Activated CD8-positive, alpha-beta memory T cell treated with anti-CD3 and anti-CD28 coated beads for 24 hours (primary cell): Measurements from ENCODE around the gene ARHGAP5.

Experiments used
- DNase-seq: peaks from one replicate; pipeline ENCODE4 v3.0.0-alpha.2; 2020

The ARHGAP5 gene

DNA sequence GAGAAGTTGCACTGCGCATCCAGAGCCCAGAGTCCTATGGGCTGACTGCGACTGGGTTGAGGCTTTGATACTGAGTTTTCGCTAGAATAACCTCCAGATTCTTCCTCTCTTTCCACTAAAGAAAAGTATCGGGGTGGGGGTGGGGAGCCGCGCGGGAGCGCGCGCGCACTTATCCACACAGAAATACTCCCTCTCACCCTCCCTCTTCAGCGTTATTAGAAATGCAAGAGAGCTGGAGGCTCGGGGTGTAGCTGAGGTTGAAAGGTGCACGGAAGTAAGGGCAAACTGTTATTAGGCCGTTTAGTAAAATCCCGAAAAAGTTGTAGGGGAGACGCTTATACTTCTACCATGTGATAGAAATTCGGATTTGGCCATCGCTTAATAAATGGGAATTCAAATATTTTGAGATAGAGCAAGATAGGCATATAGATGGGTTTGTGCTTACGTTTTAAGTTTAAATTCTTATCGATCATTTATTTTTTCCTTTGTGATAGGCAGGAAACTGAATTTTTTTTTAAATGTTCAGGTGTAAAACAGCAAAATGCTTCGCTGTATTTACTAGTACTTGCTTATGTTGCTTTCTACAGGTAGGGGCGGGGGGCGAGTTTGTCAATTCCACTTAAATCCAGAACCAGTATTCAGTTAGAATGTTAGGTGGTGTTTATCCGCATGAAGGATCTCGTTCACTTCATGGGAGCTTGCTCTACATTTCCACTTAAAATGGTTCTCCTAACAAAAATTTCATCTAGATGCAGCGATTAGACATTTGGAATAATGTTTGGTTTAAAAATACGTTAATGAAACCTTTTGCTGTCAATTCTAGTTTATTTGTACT is 1.1 kb downstream of the ARHGAP5 start:
- DNase-seq, result no peak

DNA sequence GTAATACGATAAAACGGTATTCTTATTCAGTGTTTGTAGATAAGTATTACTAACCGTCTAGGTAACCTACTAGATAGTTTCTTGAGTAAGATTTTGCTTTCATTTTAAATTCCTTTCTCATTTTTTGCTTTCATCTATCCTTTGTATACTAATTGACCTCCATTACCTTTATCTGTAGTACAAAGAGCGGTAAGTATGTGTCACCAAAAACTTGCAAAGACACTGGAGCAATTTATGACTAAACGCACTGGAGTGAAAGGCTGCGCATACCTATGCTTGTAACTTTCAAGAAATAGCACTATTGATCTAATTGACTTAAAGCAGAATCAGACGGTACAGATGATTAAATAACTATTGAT is 1.7 kb downstream of the ARHGAP5 start:
- no peak for DNase-seq

DNA sequence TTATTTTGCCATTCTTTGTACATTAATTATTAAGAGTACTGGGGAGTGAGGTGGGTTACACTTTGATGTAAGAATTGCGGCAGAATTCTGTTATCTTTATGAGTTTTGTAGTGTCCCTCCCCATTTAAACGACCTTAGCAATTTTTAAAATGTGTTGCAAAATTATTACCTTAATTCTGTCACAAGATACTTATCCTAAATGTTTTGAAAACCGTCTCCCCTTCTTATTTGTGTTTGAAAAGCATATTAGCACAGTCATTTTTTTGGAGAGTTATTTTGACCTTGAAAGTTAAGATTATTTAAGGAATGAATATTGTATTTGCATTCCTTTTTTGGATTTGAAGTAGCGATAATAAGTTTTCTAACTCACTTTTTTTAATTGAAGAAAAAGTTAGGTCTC is 2.2 kb downstream of the ARHGAP5 start:
- DNase-seq, result no peak

DNA sequence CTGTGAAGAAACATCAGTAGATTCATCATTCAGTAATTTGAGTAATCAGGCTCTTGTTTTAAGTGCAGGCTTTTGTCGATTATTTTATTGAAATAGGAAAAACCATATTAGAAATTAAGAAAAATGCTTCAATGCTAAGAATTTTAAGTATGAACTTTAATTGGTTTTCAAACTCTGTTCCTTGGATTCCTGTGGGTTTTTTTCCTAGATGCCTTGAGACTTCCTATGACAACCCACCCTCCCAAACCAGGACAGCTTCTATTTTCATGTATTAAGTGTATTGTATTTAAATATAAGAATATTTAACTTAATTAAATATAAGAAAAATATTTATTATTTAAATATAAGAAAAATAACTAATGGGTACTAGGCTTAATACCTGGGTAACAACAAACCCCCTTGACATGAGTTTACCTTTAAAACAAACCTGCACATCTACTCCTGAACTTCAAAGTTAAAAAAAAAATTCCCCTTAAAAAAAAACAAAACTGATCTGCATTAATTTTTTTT is 3.0 kb downstream of the ARHGAP5 start:
- DNase-seq, result no peak

DNA sequence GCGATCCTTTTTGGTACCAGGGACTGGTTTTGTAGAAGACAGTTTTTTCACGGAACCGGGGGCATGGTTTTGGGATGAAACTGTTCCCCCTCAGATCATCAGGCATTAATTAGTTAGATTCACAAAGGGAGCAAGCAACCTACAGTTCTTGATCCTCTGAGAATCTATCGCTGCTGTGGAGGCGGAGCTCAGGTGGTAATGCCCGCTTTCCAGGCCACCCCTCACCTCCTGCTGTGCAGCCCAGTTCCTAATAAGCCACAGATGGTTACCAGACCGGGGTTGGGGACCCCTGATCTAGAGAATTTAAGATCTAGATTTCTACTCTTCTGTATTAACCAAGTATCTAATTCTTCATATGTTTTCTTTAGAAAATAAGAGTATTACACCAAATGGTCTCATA is 4.8 kb downstream of the ARHGAP5 start:
- DNase-seq, result no peak

DNA sequence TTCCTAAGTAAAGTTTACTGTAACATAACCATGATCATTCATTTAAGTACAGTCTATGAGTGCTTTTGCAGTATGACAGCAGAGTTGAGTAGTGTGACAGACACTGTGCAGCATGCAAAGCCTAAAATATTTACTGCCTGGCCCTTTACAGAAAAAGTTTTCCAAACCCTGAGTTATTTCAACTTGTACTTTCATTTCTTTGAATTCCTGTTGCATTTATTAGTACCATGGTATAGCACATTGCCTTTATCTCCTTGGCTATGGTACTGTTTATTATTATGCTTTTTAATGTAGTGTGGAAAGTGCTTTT is 6.2 kb downstream of the ARHGAP5 start:
- DNase-seq, result no peak

DNA sequence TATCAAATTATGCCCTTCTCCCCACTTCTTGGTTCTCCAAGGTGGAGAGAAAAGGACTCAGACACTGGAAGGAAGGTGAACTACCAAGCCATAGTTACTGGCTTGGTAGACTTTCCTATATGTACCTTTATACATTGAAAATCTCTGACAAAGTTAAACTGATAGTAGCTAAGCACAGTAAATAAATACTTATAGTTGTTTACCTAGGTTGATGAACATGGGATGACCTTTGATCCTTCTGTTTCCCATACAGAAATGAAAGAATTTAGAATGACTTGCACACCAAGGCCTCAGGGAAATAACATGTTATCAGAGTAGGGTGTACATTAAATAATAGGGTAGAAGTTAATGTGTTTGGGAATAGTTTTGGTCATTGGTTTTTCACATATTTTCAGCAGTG is 6.7 kb downstream of the ARHGAP5 start:
- DNase-seq, result no peak

DNA sequence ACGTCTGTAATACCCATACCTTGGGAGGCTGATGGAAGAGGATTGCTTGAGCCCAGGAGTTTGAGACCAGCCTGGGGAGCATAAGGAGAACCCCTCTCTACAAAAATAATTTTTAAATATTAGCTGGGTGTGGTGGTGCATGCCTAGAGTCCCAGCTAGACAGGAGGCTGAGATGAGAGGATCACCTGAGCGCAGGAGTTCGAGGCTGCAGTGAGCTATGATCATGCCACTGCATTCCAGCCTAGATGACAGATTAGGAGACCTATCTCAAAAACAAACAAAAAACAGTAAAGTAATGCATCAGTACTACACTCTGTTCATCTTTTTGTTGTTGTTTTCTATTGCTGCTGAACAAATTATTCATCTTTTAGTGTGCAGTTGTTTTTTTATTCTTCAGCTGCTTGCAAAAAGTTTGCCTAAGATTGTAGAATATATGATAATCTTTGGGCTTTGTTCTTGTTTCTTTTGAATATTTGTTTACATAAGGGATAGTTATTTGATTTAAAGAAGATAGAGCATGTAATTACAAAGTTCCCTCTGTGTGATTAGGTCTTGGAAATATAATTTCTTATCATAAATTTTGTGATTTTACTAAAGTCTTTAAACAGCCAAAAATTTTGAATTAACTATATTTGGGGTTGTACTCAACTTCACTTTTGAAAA is 8.2 kb downstream of the ARHGAP5 start:
- DNase-seq, result no peak

DNA sequence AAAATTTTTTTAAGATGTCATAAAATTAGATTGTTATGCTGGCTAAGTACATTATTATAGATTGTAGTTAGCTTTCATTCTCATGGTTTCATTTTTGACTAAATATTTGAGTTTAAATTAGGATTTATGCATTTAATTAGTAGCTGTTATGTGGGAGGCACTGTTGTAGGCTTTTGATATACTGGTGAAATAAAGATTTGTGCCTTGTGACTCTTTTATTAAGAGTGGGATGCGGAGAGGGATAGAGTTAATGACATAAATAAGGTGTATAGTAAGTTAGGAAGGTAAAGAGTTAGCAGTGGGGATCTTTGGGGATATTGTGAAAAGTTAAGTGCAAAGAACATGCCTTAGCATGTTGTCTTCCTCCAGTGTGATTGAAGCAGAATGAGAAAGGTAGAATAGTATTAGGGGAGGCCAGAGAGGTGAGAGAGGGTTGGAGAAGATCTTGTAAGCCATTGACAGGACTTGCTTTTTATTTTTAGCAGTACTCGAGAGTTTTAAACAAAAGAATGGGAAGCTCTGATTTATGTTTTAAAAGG is 8.8 kb downstream of the ARHGAP5 start:
- no peak for DNase-seq

DNA sequence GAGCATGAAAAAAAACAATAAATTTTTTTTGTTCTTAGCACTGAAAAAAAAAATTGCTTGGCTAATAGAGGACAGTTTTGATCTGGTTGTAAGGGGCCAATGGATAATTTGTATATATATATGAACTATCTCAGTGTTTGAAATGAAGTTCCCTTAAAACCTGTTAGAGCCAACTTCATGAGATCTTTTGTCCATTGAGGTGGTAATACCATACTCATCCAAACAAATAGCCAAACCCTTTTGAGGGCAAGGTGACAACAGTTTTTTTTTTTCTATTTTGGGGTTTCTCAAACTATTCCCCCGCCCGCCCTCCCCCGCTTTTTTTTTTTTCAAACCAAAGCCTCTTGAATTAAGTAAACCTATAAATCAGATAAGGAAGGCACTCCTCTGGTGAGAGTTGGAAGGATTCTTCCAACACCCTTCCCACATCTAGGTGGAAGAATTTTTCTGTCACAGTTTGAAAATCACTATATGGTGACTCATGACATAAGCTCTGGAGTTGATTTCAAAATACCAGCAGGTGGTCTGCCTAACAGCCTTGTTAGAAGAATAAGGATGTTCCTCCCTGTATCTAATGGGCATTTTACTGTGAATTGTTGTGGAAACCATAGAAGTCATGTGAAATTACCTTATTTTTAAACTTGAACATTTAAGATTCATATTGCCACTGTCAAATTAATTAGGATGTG is 10.2 kb downstream of the ARHGAP5 start:
- DNase-seq, result no peak

DNA sequence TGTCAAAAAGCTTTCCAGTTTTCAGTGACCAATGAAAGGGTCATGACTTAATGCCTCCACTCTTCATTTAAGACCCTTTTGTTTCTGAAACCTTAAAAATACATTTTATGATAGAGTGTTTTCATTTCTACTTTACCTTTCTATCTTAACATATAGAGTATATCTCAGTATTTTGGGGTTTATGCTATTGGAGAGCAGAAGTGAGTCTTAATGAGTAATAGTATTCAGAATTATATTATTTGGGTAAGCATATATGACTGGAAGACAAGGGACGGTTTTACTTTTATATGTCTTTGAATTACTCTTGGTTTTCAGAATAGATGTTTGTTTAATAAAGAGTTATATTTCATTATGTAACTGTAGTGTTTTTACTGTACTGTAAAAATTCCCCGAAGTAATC is 10.8 kb downstream of the ARHGAP5 start:
- no peak for DNase-seq

DNA sequence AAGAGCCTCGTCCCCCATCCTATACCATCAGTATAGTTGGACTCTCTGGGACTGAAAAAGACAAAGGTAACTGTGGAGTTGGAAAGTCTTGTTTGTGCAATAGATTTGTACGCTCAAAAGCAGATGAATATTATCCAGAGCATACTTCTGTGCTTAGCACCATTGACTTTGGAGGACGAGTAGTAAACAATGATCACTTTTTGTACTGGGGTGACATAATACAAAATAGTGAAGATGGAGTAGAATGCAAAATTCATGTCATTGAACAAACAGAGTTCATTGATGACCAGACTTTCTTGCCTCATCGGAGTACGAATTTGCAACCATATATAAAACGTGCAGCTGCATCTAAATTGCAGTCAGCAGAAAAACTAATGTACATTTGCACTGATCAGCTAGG is 13.6 kb downstream of the ARHGAP5 start:
- no peak for DNase-seq

DNA sequence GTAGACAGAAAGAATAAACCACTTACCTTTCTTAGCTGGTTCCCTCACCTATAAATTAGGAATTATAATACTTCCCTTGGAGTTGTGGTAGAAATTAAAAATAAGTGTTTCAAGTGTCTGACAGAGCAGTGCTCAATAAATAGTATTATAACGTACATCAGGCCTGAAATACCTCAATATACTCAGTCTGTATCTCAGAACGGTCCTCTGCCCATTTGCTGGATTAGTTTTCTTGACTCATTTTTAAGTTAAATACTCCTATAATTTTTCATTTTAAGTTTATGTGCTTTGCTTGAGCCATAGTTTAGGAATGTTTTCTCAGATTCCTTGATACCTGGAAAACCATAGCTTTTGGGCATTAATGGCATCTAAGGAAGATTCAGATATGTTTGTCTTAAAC is 22.4 kb downstream of the ARHGAP5 start:
- no peak for DNase-seq

DNA sequence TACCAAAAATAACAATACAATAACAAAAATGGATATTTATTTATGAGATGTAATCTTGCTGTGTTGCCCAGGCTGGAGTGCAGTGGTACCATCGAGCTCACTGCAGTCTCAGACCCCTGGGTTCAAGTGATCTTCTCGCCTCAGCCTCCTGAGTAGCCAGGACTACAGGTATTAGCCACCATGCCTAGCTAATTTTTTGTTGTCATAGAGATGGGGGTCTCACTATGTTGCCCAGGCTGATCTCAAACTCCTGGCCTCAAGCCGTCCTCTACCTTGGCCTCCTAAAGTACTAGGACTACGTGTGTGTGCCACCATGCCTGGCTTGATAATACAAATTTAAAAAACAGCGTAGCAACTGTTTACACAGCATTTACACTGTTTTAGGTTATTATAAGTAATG is 23.1 kb downstream of the ARHGAP5 start:
- no peak for DNase-seq

DNA sequence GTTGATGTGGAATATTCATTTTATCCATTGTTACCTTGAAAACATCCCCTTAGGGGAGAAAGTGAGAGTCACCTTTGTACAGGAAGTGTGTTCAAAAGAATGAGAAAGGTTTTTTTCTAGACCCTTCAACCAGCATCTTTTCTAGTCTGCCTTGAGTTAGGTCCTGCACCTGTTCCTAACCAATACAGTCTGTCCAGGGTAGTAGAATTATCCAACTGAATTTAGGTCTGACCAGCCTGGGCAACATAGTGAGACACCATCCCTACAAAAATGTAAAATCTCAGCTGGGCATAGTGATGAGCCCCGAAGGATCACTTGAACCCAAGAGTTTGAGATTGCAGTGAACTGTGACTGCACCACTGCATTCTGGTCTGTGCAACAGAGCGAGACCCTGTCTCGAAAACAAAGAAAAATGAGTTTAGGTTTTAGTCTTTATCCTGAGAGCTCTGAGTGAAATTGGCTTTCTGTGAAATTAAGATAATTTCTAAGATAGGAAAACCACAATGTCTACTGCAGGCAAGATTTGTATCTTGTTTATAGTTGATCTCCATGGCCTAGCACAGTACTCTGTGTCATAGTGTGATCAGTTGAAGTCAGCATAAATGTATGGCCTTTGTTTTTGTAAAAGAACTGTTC is 25.2 kb downstream of the ARHGAP5 start:
- DNase-seq, result no peak

DNA sequence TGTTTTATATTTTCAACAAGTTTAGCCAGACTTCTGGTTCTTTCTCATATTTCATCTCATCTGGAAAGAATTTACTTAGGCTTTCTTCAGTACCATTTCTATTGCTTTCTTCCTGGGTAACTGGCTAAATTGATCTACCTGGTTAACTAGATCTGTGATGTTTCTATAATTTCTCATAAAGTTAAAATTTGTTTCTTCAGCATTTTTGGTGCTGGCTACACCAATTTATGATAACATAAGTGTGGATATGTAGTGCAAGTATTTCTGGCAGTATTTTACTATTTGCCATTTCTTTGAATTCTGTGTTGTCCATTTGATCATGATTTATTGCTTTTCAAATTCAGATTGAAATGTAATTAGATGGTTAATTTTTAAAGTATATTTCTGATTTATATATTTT is 25.9 kb downstream of the ARHGAP5 start:
- no peak for DNase-seq

DNA sequence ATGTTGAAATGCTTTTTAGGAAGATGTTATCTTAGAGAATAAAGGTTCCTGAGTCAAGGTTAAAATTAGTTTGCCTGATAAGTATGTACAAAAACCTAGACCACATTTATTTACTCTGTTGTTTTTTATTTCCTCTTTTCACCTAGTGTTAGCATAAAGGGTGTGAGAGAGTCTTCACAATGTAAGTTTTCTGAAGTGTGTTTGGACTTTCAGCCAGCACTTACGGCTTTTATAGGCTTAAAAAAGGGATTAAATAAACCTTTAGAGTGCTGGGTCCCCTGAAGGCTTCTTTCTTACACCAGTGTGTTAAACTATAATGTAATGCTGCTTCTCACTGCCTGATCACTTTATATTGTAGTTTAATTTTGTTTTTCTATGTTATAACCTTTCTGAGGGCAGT is 27.2 kb downstream of the ARHGAP5 start:
- no peak for DNase-seq

DNA sequence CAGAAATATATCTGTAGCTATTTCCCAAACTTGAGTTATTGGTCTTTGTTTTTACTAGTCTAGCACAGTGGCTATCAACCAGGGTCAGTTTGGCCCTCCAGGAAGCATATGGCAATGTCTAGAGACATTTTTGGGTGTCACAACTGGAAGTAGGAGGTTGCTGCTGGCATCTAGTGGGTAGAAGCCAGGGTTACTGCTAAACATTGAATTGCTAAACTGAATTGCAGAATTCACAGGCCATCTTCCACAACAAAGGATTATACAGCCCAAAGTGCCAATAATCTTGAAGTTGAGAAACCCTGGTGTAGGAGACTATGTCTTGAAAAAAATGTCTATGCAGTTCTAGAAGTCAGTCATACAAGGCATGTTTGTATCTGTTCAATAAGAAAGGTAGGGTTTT is 27.7 kb downstream of the ARHGAP5 start:
- DNase-seq, result no peak

DNA sequence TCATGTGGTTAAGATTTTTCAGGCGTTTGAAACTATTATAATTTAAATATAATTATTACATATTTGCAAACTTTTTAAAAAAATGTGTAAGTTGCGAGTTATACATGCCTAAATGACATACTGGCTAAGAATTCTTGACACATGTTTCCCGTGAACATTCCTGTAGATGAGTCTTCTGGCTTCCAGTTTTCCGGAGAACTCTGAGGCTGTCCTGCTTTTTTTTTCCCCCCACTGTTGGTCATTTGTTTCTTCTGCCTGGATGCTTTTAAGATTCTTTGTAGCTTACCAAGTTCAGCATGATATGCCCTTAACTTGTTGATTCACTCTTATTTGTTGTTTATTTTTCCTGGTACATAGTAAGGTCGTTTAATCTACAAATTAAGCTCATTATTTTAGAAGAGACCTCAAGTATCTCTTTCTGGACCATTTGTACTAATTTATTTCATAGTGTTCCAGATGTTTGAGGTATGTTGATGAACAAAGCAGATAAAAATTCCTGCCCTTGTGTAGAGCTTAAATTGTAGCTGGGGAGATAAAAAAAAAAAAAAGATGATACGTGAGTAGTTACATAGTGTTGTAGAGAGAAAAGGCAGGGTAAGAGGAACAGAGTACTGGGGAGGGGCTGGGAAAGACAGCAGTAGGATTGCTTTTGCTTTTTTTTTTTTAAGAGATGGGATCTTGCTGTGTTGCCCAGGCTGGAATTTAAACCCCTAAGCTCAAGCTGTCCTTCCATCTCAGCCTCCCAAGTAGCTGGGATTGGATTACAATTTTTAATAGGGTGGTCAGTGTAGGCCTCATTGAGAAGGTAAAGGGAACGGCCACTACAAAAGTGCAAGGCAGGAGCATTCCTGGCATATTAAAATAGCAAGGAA is 32.8 kb downstream of the ARHGAP5 start:
- DNase-seq, result no peak

DNA sequence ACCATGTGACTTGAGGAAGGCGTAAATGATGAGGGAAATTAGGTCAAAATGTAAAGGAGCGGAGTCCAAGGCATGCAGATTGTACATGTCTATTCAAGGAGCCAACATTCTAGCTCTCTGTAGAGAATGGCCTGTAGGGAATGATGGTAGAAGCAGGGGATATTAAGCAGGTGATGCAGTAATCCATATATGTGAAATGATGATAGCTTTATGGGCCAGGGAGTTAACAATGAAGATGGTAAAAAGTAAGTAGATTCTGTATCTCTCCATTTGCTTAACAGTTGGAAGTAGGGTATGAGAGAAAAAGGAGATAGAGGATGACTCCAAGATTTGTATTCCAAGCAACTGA is 33.4 kb downstream of the ARHGAP5 start:
- no peak for DNase-seq

DNA sequence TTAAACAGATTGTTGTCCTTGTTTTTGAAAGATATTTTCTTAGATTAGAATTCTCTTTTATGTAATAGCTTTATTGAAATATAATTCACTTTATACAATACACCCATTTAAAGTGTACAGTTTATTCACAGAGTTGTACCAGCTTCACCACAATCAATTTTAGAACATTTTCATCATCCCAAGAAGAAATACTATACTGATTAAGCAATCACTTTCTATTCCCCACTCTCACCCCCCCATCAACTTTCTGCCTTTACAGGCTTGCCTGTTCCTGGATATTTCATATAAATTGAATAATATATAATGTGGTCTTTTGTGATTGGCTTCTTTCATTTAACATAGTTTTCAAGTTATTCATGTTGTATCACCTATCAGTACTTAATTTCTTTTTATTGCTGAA is 44.4 kb downstream of the ARHGAP5 start:
- no peak for DNase-seq

DNA sequence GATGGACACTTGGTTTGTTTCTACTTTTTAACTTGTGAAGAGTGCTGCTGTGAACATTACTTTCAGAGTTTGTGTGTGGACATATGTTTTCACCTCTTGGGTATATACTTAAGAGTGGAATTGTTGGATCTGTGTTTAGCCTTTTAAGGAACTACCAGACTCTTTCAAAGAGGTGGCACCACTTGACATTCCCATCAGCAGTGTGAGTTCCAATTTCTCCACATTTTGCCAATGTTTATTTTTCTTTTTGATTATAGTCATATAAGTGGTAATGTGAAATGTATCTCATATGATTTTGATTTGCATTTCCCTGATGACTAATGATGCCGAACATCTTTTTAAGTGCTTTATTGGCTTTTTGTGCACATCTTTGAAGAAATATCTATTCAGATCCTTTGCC is 44.8 kb downstream of the ARHGAP5 start:
- DNase-seq, result no peak
